SK-N-SH treated with all-trans-retinoic acid at 6 μM for 48 hours (cell line): Measurements from ENCODE around the gene UHRF1.
"Not testable (repeated sequence)": the region's sequence is repeated elsewhere in the genome, so short reads cannot be mapped to it uniquely, and the experiment has no call there.

Experiments
- ATAC-seq: fragments of 200-7000 bp; cut with Tn5 transposase; 3 replicates; pipeline ENCODE4 v1.9.1; 2020; ENCODE audit warnings: mild to moderate bottlenecking, moderate library complexity
- ARNTL ChIP-seq: fragments of 450-650 bp; formaldehyde crosslinking; IDR thresholded peaks from 2 replicates; pipeline ENCODE4 v1.5.0; 2020; ENCODE audit warnings: low read depth, mild to moderate bottlenecking, moderate library complexity, borderline replicate concordance
- BACH2 ChIP-seq: fragments of 250-450 bp; sonication (Bioruptor Pico); IDR thresholded peaks from 2 replicates; pipeline ENCODE4 v1.9.0; 2021; ENCODE audit warnings: mild to moderate bottlenecking, borderline replicate concordance
- CREB5 ChIP-seq: fragments of 250-450 bp; sonication (Bioruptor Pico); IDR thresholded peaks from 2 replicates; pipeline ENCODE4 v1.5.1; 2020; ENCODE audit warnings: low read depth, mild to moderate bottlenecking, moderate library complexity
- CSDC2 ChIP-seq: fragments of 250-450 bp; sonication (Bioruptor Pico); IDR thresholded peaks from 2 replicates; pipeline ENCODE4 v1.5.0; 2020; ENCODE audit warnings: mild to moderate bottlenecking, moderate library complexity
- CSRNP3 ChIP-seq: fragments of 250-450 bp; sonication (Bioruptor Pico); IDR thresholded peaks from 2 replicates; pipeline ENCODE4 v1.5.1; 2021; ENCODE audit warnings: mild to moderate bottlenecking, moderate library complexity
- GLIS3 ChIP-seq: fragments of 250-450 bp; sonication (Bioruptor Pico); IDR thresholded peaks from 2 replicates; pipeline ENCODE4 v1.5.0; 2020; ENCODE audit warnings: mild to moderate bottlenecking, moderate library complexity
- OSR1 ChIP-seq: fragments of 250-450 bp; sonication (Bioruptor Pico); IDR thresholded peaks from 2 replicates; pipeline ENCODE4 v1.8.0; 2022; ENCODE audit warnings: moderate library complexity, mild to moderate bottlenecking, inconsistent platforms
- PATZ1 ChIP-seq: fragments of 250-450 bp; sonication (Bioruptor Pico); IDR thresholded peaks from 2 replicates; pipeline ENCODE4 v1.8.0; 2020; ENCODE audit warnings: mild to moderate bottlenecking, moderate library complexity, borderline replicate concordance
- POU6F1 ChIP-seq: fragments of 250-450 bp; sonication (Bioruptor Pico); IDR thresholded peaks from 2 replicates; pipeline ENCODE4 v1.8.0; 2021; ENCODE audit warnings: low read depth, mild to moderate bottlenecking, moderate library complexity, borderline replicate concordance
- PPARA ChIP-seq: fragments of 250-450 bp; sonication (Bioruptor Pico); IDR thresholded peaks from 2 replicates; pipeline ENCODE4 v1.5.0; 2020; ENCODE audit warnings: mild to moderate bottlenecking, borderline replicate concordance
- RARB ChIP-seq: fragments of 250-450 bp; sonication (Bioruptor Pico); IDR thresholded peaks from 2 replicates; pipeline ENCODE4 v1.8.0; 2021; ENCODE audit warnings: mild to moderate bottlenecking, moderate library complexity
- SNAI2 ChIP-seq: fragments of 250-450 bp; sonication (Bioruptor Pico); IDR thresholded peaks from 2 replicates; pipeline ENCODE4 v1.5.0; 2020; ENCODE audit warnings: mild to moderate bottlenecking, moderate library complexity
- TCF4 ChIP-seq: fragments of 250-450 bp; sonication (Bioruptor Pico); IDR thresholded peaks from 2 replicates; pipeline ENCODE4 v1.8.0; 2021; ENCODE audit warnings: mild to moderate bottlenecking, moderate library complexity, borderline replicate concordance
- TOX ChIP-seq: fragments of 250-450 bp; sonication (Bioruptor Pico); IDR thresholded peaks from 2 replicates; pipeline ENCODE4 v1.8.0; 2021; ENCODE audit warnings: mild to moderate bottlenecking, moderate library complexity, borderline replicate concordance
- TSHZ2 ChIP-seq: fragments of 250-450 bp; sonication (Bioruptor Pico); IDR thresholded peaks from 2 replicates; pipeline ENCODE4 v1.5.0; 2020; ENCODE audit warnings: mild to moderate bottlenecking, moderate library complexity
- ZFP3 ChIP-seq: fragments of 250-450 bp; sonication (Bioruptor Pico); IDR thresholded peaks from 2 replicates; pipeline ENCODE4 v1.5.0; 2020; ENCODE audit warnings: mild to moderate bottlenecking, moderate library complexity
- ZNF565 ChIP-seq: fragments of 450-650 bp; formaldehyde crosslinking; conservative IDR thresholded peaks from 2 replicates; pipeline ENCODE4 v1.5.0; 2020; ENCODE audit warnings: low read depth, mild to moderate bottlenecking, moderate library complexity
- ZNF70 ChIP-seq: fragments of 450-650 bp; formaldehyde crosslinking; IDR thresholded peaks from 2 replicates; pipeline ENCODE4 v1.5.0; 2020; ENCODE audit warnings: mild to moderate bottlenecking, moderate library complexity

Gene UHRF1

GRCh38 chr19:4879041-4879440 is 30.3 kb upstream of the UHRF1 start:
- TF ChIP-seq CREB5 (CRISPR knock-in tag) (no peak), TSHZ2 (CRISPR knock-in tag) (no peak), GLIS3 (CRISPR knock-in tag) (no peak), ZFP3 (CRISPR knock-in tag) (no peak), POU6F1 (CRISPR knock-in tag) (no peak), TOX (CRISPR knock-in tag) (no peak), CSDC2 (no peak), PPARA (CRISPR knock-in tag) (no peak), SNAI2 (CRISPR knock-in tag) (no peak), CSRNP3 (CRISPR knock-in tag) (no peak), ZNF565 (CRISPR knock-in tag) (no peak), ARNTL (CRISPR knock-in tag) (no peak)
- ATAC-seq: no peak

- not testable (repeated sequence) for ATAC-seq
Measured at GRCh38 chr19:4882874-4883273, 26.4 kb upstream of the UHRF1 start.

- not testable (repeated sequence) for ATAC-seq
Measured at GRCh38 chr19:4884993-4885392, 24.3 kb upstream of the UHRF1 start.

GRCh38 chr19:4887803-4888202 is 21.5 kb upstream of the UHRF1 start:
- not testable (repeated sequence) for ATAC-seq

- TF ChIP-seq GLIS3 (CRISPR knock-in tag) (no peak), ZNF565 (CRISPR knock-in tag) (no peak), TCF4 (CRISPR knock-in tag) (no peak), BACH2 (CRISPR knock-in tag) (no peak), PPARA (CRISPR knock-in tag) (no peak), OSR1 (CRISPR knock-in tag) (no peak), ZNF70 (CRISPR knock-in tag) (no peak), RARB (no peak), PATZ1 (CRISPR knock-in tag) (no peak), SNAI2 (CRISPR knock-in tag) (no peak)
Measured at GRCh38 chr19:4889034-4889815, 20.1 kb upstream of the UHRF1 start.

More at GRCh38 chr19:4889034-4889815, 20.1 kb upstream of the UHRF1 start:
- peak; percentile 63 for ATAC-seq
